HG03139 (cell line): ENCODE measurements around the gene RSBN1L.
"Not testable (repeated sequence)": the region's sequence is repeated elsewhere in the genome, so short reads cannot be mapped to it uniquely, and the experiment has no call there.

Experiments
- ATAC-seq: cut with Tn5 transposase; IDR thresholded peaks from one replicate; pipeline ENCODE4 v1.9.1; 2021; ENCODE audit not compliant: unreplicated experiment

Gene RSBN1L

GRCh38 chr7:77765481-77765880, 69.2 kb downstream of the RSBN1L start:
- ATAC-seq, result no peak

GRCh38 chr7:77765906-77766800, 69.9 kb downstream of the RSBN1L start:
- no peak for ATAC-seq

GRCh38 chr7:77766801-77767605, 70.7 kb downstream of the RSBN1L start:
- ATAC-seq, result no peak

GRCh38 chr7:77770316-77770715, 74.1 kb downstream of the RSBN1L start:
- ATAC-seq, result no peak

- no peak for ATAC-seq
Observed at GRCh38 chr7:77771901-77772300, 75.6 kb downstream of the RSBN1L start.

GRCh38 chr7:77778535-77778934, 82.3 kb downstream of the RSBN1L start:
- no peak for ATAC-seq

GRCh38 chr7:77782383-77782782, 86.1 kb downstream of the RSBN1L start:
- no peak for ATAC-seq

- ATAC-seq, result no peak
Observed at GRCh38 chr7:77783111-77783510, 86.9 kb downstream of the RSBN1L start.

- ATAC-seq, result no peak
Observed at GRCh38 chr7:77783545-77783944, 87.3 kb downstream of the RSBN1L start.

- ATAC-seq, result not testable (repeated sequence)
Observed at GRCh38 chr7:77784426-77784825, 88.2 kb downstream of the RSBN1L start.

GRCh38 chr7:77786018-77786417, 89.8 kb downstream of the RSBN1L start:
- no peak for ATAC-seq

GRCh38 chr7:77786741-77787140, 90.5 kb downstream of the RSBN1L start:
- ATAC-seq, result no peak

GRCh38 chr7:77788327-77788902, 92.2 kb downstream of the RSBN1L start:
- ATAC-seq, result no peak

GRCh38 chr7:77791336-77791735, 95.1 kb downstream of the RSBN1L start:
- no peak for ATAC-seq

GRCh38 chr7:77791956-77792355, 95.7 kb downstream of the RSBN1L start:
- ATAC-seq, result no peak

GRCh38 chr7:77794000-77794399, 97.7 kb downstream of the RSBN1L start:
- no peak for ATAC-seq

- no peak for ATAC-seq
Observed at GRCh38 chr7:77796109-77796508, 99.8 kb downstream of the RSBN1L start.

GRCh38 chr7:77796960-77797359, 100.7 kb downstream of the RSBN1L start:
- no peak for ATAC-seq

- peak; percentile 18 for ATAC-seq
Observed at GRCh38 chr7:77797734-77798393, 101.6 kb downstream of the RSBN1L start.

GRCh38 chr7:77798394-77799077, 102.3 kb downstream of the RSBN1L start, which contains the start of the genes PHTF2 and TMEM60:
TSS of gene PHTF2 (plus strand) at chr7:77798773.
TSS of gene TMEM60 (minus strand) at chr7:77798434. CDS start at chr7:77794373, 4,061 bp downstream.
- ATAC-seq, result peak; percentile 84
